C4-2B (cell line): ENCODE data around the gene AASDH.

ENCODE experiments used
- H3K27ac ChIP-seq: fragments of 450-650 bp; 2 replicates; pipeline ENCODE4 v1.5.1; 2017
- CTCF ChIP-seq: fragments of 450-650 bp; conservative IDR thresholded peaks from 2 replicates; pipeline ENCODE4 v1.5.1; 2017; ENCODE audit warnings: mild to moderate bottlenecking
- ZFX ChIP-seq: fragments of 450-650 bp; IDR thresholded peaks from 2 replicates; pipeline ENCODE4 v1.6.1; 2017

The AASDH gene

GRCh38 chr4:56391270-56391669, 4.0 kb upstream of the AASDH start:
- no peak overlapping the region for H3K27ac ChIP-seq
- TF ChIP-seq ZFX (no peak), CTCF (no peak)

- no peak overlapping the region for H3K27ac ChIP-seq
- TF ChIP-seq CTCF, result no peak
- TF ChIP-seq ZFX, result no peak
Measured at GRCh38 chr4:56389558-56389957, 2.3 kb upstream of the AASDH start.

- H3K27ac ChIP-seq, result peak overlapping the region; percentile 76; the same call in 1 of the 2 replicates
- no peak for TF ChIP-seq ZFX
- no peak for TF ChIP-seq CTCF
Measured at GRCh38 chr4:56388306-56388705, 1.0 kb upstream of the AASDH start.

GRCh38 chr4:56386091-56386490, 1.2 kb downstream of the AASDH start:
- no peak for TF ChIP-seq ZFX
- TF ChIP-seq CTCF, result no peak
- H3K27ac ChIP-seq, result peak overlapping the region; percentile 76

GRCh38 chr4:56375458-56375857, 11.8 kb downstream of the AASDH start:
- TF ChIP-seq CTCF (no peak), ZFX (no peak)
- no peak overlapping the region for H3K27ac ChIP-seq

GRCh38 chr4:56374956-56375355, 12.3 kb downstream of the AASDH start:
- no peak overlapping the region for H3K27ac ChIP-seq
- TF ChIP-seq CTCF (no peak), ZFX (no peak)

- TF ChIP-seq ZFX (no peak), CTCF (no peak)
- H3K27ac ChIP-seq, result no peak overlapping the region
Measured at GRCh38 chr4:56372774-56373173, 14.5 kb downstream of the AASDH start.
